ENCODE results near the gene RAI1. TPM values are rescaled to one million over a fixed set of nuclear protein-coding genes. Genes with fewer than 3 reads are reported as not detected.
A peak's percentile ranks its signal among the peaks of the same experiment; 100 is the strongest.

The RAI1 gene
- polyA plus RNA-seq, 2 of the 4 experiments (the other 2 are of a cell fraction) = 3.5 to 23.8 TPM

- Histone ChIP-seq H3K4me3 (no peak overlapping the region), H3K9me3 (no peaks in the 10 kb centered on the region), H3K4me2 (no peak overlapping the region), H3K4me1 (peaks cover 62% of the 10 kb centered on the region), H3K27ac (peak overlapping the region in 1 of 2 experiments; percentile 16; a peak in 1 of 6 replicates)
- TF ChIP-seq TP53 (CRISPR knock-in tag; IDR thresholded peaks at IDR 0.05) = no peak
- ATAC-seq (no peak), DNase-seq (ENCODE audit: low read depth in 1 of 2, low spot score in 1 of 2) (no peak), FAIRE-seq (no peak)
- CTCF ChIA-PET = interaction anchor here (0.6 to 5.8 kb wide), 10 partner anchors 9 to 788 kb away, joined by 3 to 33 read pairs (median 4); partner anchors contain the start of gene RAI1
- 65% methylated on average over 2 of the region's 2 CpGs for WGBS (ENCODE audit: missing lambda C conversion rate)
- POLR2A ChIA-PET = no interaction called here
Observed at GRCh38 chr17:17786998-17787397, 105.7 kb downstream of the RAI1 start.

- WGBS (ENCODE audit: missing lambda C conversion rate) = 93% methylated on average over 7 of the region's 7 CpGs
- FAIRE-seq (no peak), DNase-seq (ENCODE audit: low read depth in 1 of 2, low spot score in 1 of 2) (no peak), ATAC-seq (no peak)
- Histone ChIP-seq H3K4me3 (no peak overlapping the region), H3K9me3 (no peaks in the 10 kb centered on the region), H3K4me2 (no peak overlapping the region), H3K27ac (peak overlapping the region in 1 of 2 experiments; percentile 14; a peak in 1 of 6 replicates), H3K4me1 (peaks cover 57% of the 10 kb centered on the region)
- POLR2A ChIA-PET = no interaction called here
- CTCF ChIA-PET = interaction anchor here (0.8 to 5.8 kb wide), 7 partner anchors 10 to 132 kb away, joined by 4 to 33 read pairs (median 7); partner anchors contain the start of gene RAI1
- TF ChIP-seq CHD4 (IDR thresholded peaks at IDR 0.05; ENCODE audit: borderline replicate concordance) (no peak), ZSCAN20 (CRISPR knock-in tag; IDR thresholded peaks at IDR 0.05) (no peak), MAZ (IDR thresholded peaks at IDR 0.05; ENCODE audit: borderline replicate concordance, low read depth, low read length) (no peak), SREBF2 (IDR thresholded peaks at IDR 0.05) (no peak), NFE2L2 (conservative IDR thresholded peaks at IDR 0.05; ENCODE audit: low read length) (no peak), KDM1A (IDR thresholded peaks at IDR 0.05; ENCODE audit: low read depth) (no peak), TFCP2L1 (CRISPR knock-in tag; IDR thresholded peaks at IDR 0.05) (no peak), CEBPB (IDR thresholded peaks at IDR 0.05) (no peak), CTCF (IDR thresholded peaks at IDR 0.05) (no peak), PHF8 (IDR thresholded peaks at IDR 0.05; ENCODE audit: borderline replicate concordance, low read depth) (no peak), CBX2 (IDR thresholded peaks at IDR 0.05; ENCODE audit: borderline replicate concordance, low read depth) (no peak), ZFP36 (IDR thresholded peaks at IDR 0.05; ENCODE audit: borderline replicate concordance, partially characterized antibody) (no peak), RCOR1 (IDR thresholded peaks at IDR 0.05; ENCODE audit: low read depth, low read length) (no peak), RAD21 (conservative IDR thresholded peaks at IDR 0.05 in 1 of 2, IDR thresholded peaks at IDR 0.05 in 1 of 2) (no peak), CHD2 (IDR thresholded peaks at IDR 0.05; ENCODE audit: low read length, partially characterized antibody) (no peak), POLR2AphosphoS2 (conservative IDR thresholded peaks at IDR 0.05; ENCODE audit: low read length) (no peak)
Observed at GRCh38 chr17:17787568-17787967, 106.3 kb downstream of the RAI1 start.

GRCh38 chr17:17788967-17789366 is 107.7 kb downstream of the RAI1 start:
- no peak overlapping the region for H3K4me3 ChIP-seq
- H3K9me3 ChIP-seq = no peaks in the 10 kb centered on the region
- no peak overlapping the region for H3K4me2 ChIP-seq
- no peak for ATAC-seq
- no peak for FAIRE-seq
- CTCF ChIA-PET = interaction anchor here (0.9 to 5.8 kb wide), 6 partner anchors 12 to 109 kb away, joined by 3 to 33 read pairs (median 4); partner anchors contain the start of gene RAI1
- POLR2A ChIA-PET = no interaction called here
- 89% methylated on average over 7 of the region's 8 CpGs for WGBS (ENCODE audit: missing lambda C conversion rate)
- H3K4me1 ChIP-seq = peaks cover 44% of the 10 kb centered on the region
- no peak for TF ChIP-seq EHMT2 (IDR thresholded peaks at IDR 0.05; ENCODE audit: low read depth)
- no peak for TF ChIP-seq NPAS2 (CRISPR knock-in tag; IDR thresholded peaks at IDR 0.05; ENCODE audit: borderline replicate concordance)
- no peak for TF ChIP-seq KDM1A (IDR thresholded peaks at IDR 0.05; ENCODE audit: low read depth)
- TF ChIP-seq RNF2 (IDR thresholded peaks at IDR 0.05; ENCODE audit: borderline replicate concordance, low read depth) = no peak
- no peak for TF ChIP-seq RFX5 (IDR thresholded peaks at IDR 0.05)
- DNase-seq (ENCODE audit: low read depth in 1 of 2, low spot score in 1 of 2) = no peak
- H3K27ac ChIP-seq = peak overlapping the region in 1 of 2 experiments; percentile 6; a peak in 1 of 6 replicates

Measured in A549 (cell line).